ENCODE data around the gene TK1.

DNA sequence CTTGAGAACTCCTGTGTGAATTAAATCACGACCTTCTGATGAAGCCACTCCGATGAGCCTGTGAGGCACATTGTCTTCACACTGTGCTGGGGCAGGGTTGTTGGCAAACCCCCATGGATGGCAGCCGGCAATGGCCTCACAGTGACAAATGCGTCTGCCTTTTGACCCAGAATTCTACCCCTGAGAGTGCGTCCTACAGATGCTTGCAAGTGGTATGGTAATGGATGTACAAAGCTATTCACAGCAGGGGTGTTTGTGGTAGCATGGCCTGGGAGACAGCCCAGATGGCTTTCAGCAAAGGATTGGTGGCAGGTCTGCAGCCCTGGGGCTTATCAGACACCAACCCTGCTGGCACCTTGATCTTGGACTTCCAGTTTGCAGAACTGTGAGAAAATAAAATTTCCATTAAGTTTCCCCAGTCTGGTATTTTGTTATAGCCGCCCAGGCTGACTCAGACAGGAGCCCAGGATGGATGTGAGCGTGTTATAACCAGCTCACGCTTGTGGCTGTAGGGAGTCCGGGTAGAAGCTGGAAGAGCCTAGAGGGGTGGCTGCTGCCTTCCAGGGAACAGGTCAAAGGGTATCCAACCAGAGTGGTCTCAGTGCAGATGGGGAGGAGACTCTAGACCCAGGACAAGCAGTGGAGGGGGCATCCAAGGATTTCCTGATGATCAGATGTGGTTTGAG is 10.4 kb upstream of the TK1 start:
- TF ChIP-seq, protein P1, sequence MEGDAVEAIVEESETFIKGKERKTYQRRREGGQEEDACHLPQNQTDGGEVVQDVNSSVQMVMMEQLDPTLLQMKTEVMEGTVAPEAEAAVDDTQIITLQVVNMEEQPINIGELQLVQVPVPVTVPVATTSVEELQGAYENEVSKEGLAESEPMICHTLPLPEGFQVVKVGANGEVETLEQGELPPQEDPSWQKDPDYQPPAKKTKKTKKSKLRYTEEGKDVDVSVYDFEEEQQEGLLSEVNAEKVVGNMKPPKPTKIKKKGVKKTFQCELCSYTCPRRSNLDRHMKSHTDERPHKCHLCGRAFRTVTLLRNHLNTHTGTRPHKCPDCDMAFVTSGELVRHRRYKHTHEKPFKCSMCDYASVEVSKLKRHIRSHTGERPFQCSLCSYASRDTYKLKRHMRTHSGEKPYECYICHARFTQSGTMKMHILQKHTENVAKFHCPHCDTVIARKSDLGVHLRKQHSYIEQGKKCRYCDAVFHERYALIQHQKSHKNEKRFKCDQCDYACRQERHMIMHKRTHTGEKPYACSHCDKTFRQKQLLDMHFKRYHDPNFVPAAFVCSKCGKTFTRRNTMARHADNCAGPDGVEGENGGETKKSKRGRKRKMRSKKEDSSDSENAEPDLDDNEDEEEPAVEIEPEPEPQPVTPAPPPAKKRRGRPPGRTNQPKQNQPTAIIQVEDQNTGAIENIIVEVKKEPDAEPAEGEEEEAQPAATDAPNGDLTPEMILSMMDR (IDR thresholded peaks at IDR 0.05): no peak
- TF ChIP-seq POLR2A (IDR thresholded peaks at IDR 0.05): no peak
